ENCODE results near the gene PLEKHM1.

PLEKHM1 gene

GRCh38 chr17:45414990-45415881 lies 75.3 kb downstream of the PLEKHM1 start:
- Histone ChIP-seq H3K9me3 (ENCODE audit: low read length) (no peaks in the 10 kb centered on the region), H3K36me3 (ENCODE audit: insufficient read depth, low read length) (no peaks in the 10 kb centered on the region), H3K27ac (ENCODE audit: low read depth, low read length) (no peak overlapping the region), H3K4me1 (ENCODE audit: insufficient read depth, low read length) (no peaks in the 10 kb centered on the region), H3K4me3 (ENCODE audit: low read depth in 1 of 2, low read length in 2 of 2) (no peak overlapping the region), H3K9ac (ENCODE audit: low read length) (no peak overlapping the region), H3K27me3 (ENCODE audit: control insufficient read depth in 1 of 2, insufficient read depth in 2 of 2, low read length in 2 of 2) (no peaks in the 10 kb centered on the region)

DNA sequence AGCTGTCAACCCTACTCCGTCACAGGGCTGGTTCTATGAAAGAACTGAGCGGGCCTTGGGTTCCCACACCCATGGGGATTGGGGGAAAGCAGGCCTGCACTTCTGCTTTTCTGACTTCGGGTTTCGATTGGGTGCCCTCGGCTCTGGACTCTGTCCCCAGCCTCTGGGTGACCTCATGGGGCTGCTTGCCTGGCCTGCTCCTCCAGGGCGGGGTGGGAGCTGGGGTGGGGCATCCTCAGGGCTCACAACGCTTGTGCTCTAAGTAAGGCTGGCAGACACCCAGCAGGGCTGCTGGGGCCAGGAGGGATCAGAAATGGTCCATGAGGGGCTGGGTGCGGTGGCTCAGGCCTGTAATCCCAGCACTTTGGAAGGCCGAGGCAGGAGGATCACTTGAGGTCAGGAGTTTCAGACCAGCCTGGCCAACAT lies 77.0 kb downstream of the PLEKHM1 start:
- Histone ChIP-seq H3K4me1 (ENCODE audit: insufficient read depth, low read length) (no peaks in the 10 kb centered on the region), H3K9ac (ENCODE audit: low read length) (no peak overlapping the region), H3K4me3 (ENCODE audit: low read depth in 1 of 2, low read length in 2 of 2) (no peak overlapping the region), H3K9me3 (ENCODE audit: low read length) (no peaks in the 10 kb centered on the region), H3K27me3 (ENCODE audit: control insufficient read depth in 1 of 2, insufficient read depth in 2 of 2, low read length in 2 of 2) (no peaks in the 10 kb centered on the region), H3K27ac (ENCODE audit: low read depth, low read length) (no peak overlapping the region), H3K36me3 (ENCODE audit: insufficient read depth, low read length) (no peaks in the 10 kb centered on the region)

- Histone ChIP-seq H3K9ac (ENCODE audit: low read length) (no peak overlapping the region), H3K36me3 (ENCODE audit: insufficient read depth, low read length) (no peaks in the 10 kb centered on the region), H3K27ac (ENCODE audit: low read depth, low read length) (no peak overlapping the region), H3K4me3 (ENCODE audit: low read depth in 1 of 2, low read length in 2 of 2) (no peak overlapping the region), H3K4me1 (ENCODE audit: insufficient read depth, low read length) (no peaks in the 10 kb centered on the region), H3K9me3 (ENCODE audit: low read length) (no peaks in the 10 kb centered on the region), H3K27me3 (ENCODE audit: control insufficient read depth in 1 of 2, insufficient read depth in 2 of 2, low read length in 2 of 2) (no peaks in the 10 kb centered on the region)
Observed at GRCh38 chr17:45411348-45412105, 79.0 kb downstream of the PLEKHM1 start.

- peak overlapping the region in 1 of 2 donors; percentile 32 for H3K4me3 ChIP-seq (ENCODE audit: low read depth in 1 of 2, low read length in 2 of 2)
- H3K27me3 ChIP-seq (ENCODE audit: control insufficient read depth in 1 of 2, insufficient read depth in 2 of 2, low read length in 2 of 2), result peaks cover 0 to 5% of the 10 kb centered on the region in 2 donors
- no peaks in the 10 kb centered on the region for H3K9me3 ChIP-seq (ENCODE audit: low read length)
- H3K9ac ChIP-seq (ENCODE audit: low read length), result no peak overlapping the region
- peak overlapping the region; percentile 3 for H3K27ac ChIP-seq (ENCODE audit: low read depth, low read length)
- H3K36me3 ChIP-seq (ENCODE audit: insufficient read depth, low read length), result no peaks in the 10 kb centered on the region
- no peaks in the 10 kb centered on the region for H3K4me1 ChIP-seq (ENCODE audit: insufficient read depth, low read length)
Observed at GRCh38 chr17:45410144-45411091, 80.1 kb downstream of the PLEKHM1 start.

DNA sequence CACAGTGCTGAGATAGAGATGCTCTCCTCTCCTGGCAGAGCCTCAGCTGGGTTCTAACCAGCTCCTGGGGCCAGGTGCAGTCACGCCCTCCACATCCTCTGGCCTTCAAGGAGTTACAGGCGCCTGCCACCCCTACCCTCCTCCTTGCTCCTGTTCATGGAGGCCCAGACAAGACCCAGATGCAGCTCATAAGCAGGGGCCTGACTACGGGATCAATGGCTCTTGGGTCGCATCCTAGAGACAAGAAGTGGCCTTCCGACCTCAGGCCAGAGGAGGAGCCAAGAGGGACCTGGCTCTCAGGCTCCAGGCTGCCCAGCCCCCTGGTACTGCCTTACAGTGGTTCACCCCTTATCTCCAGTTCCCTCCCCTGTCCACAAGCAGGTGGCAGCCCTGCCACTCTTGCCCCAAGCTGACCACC lies 80.9 kb downstream of the PLEKHM1 start:
- Histone ChIP-seq H3K4me1 (ENCODE audit: insufficient read depth, low read length) (no peaks in the 10 kb centered on the region), H3K36me3 (ENCODE audit: insufficient read depth, low read length) (no peaks in the 10 kb centered on the region), H3K4me3 (ENCODE audit: low read depth in 1 of 2, low read length in 2 of 2) (peak overlapping the region; percentile 9 to 32), H3K27me3 (ENCODE audit: control insufficient read depth in 1 of 2, insufficient read depth in 2 of 2, low read length in 2 of 2) (peaks cover 0 to 5% of the 10 kb centered on the region in 2 donors), H3K27ac (ENCODE audit: low read depth, low read length) (peak overlapping the region; percentile 3), H3K9ac (ENCODE audit: low read length) (no peak overlapping the region), H3K9me3 (ENCODE audit: low read length) (no peaks in the 10 kb centered on the region)

- Histone ChIP-seq H3K36me3 (ENCODE audit: insufficient read depth, low read length) (no peaks in the 10 kb centered on the region), H3K27me3 (ENCODE audit: control insufficient read depth in 1 of 2, insufficient read depth in 2 of 2, low read length in 2 of 2) (peaks cover 0 to 5% of the 10 kb centered on the region in 2 donors), H3K4me3 (ENCODE audit: low read depth in 1 of 2, low read length in 2 of 2) (no peak overlapping the region), H3K9ac (ENCODE audit: low read length) (no peak overlapping the region), H3K9me3 (ENCODE audit: low read length) (no peaks in the 10 kb centered on the region), H3K27ac (ENCODE audit: low read depth, low read length) (no peak overlapping the region), H3K4me1 (ENCODE audit: insufficient read depth, low read length) (no peaks in the 10 kb centered on the region)
Observed at GRCh38 chr17:45408611-45409421, 81.7 kb downstream of the PLEKHM1 start.

GRCh38 chr17:45406107-45406506 lies 84.4 kb downstream of the PLEKHM1 start:
- no peaks in the 10 kb centered on the region for H3K36me3 ChIP-seq (ENCODE audit: insufficient read depth, low read length)
- no peaks in the 10 kb centered on the region for H3K4me1 ChIP-seq (ENCODE audit: insufficient read depth, low read length)
- H3K27ac ChIP-seq (ENCODE audit: low read depth, low read length), result no peak overlapping the region
- H3K27me3 ChIP-seq (ENCODE audit: control insufficient read depth in 1 of 2, insufficient read depth in 2 of 2, low read length in 2 of 2), result peaks cover 0 to 5% of the 10 kb centered on the region in 2 donors
- H3K4me3 ChIP-seq (ENCODE audit: low read depth in 1 of 2, low read length in 2 of 2), result no peak overlapping the region
- H3K9ac ChIP-seq (ENCODE audit: low read length), result no peak overlapping the region
- no peaks in the 10 kb centered on the region for H3K9me3 ChIP-seq (ENCODE audit: low read length)

GRCh38 chr17:45405250-45406086 lies 85.1 kb downstream of the PLEKHM1 start:
- no peaks in the 10 kb centered on the region for H3K9me3 ChIP-seq (ENCODE audit: low read length)
- H3K4me1 ChIP-seq (ENCODE audit: insufficient read depth, low read length), result no peaks in the 10 kb centered on the region
- no peak overlapping the region for H3K4me3 ChIP-seq (ENCODE audit: low read depth in 1 of 2, low read length in 2 of 2)
- no peak overlapping the region for H3K9ac ChIP-seq (ENCODE audit: low read length)
- peaks cover 0 to 5% of the 10 kb centered on the region in 2 donors for H3K27me3 ChIP-seq (ENCODE audit: control insufficient read depth in 1 of 2, insufficient read depth in 2 of 2, low read length in 2 of 2)
- H3K27ac ChIP-seq (ENCODE audit: low read depth, low read length), result no peak overlapping the region
- H3K36me3 ChIP-seq (ENCODE audit: insufficient read depth, low read length), result no peaks in the 10 kb centered on the region

DNA sequence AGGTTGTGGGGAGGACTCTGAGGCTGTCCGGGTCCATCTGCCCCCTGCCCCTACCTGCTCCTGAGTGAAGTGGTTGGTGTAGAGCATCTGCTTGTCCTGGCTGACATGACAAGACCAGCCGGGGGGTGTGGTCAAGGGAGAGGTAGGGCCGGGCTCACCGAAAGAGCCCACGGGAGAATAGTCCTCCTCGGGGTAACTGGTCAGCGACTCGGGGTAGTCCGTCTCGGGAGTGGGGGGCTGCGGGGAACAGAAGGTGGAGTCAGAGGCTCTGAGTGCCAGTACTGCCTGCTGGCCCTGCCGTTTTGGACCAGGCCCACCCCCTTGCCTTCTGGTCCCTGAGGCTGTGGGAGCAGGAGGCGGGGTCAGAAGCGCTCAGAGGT lies 85.7 kb downstream of the PLEKHM1 start:
- Histone ChIP-seq H3K27ac (ENCODE audit: low read depth, low read length) (no peak overlapping the region), H3K9me3 (ENCODE audit: low read length) (no peaks in the 10 kb centered on the region), H3K36me3 (ENCODE audit: insufficient read depth, low read length) (no peaks in the 10 kb centered on the region), H3K4me1 (ENCODE audit: insufficient read depth, low read length) (no peaks in the 10 kb centered on the region), H3K27me3 (ENCODE audit: control insufficient read depth in 1 of 2, insufficient read depth in 2 of 2, low read length in 2 of 2) (peaks cover 0 to 5% of the 10 kb centered on the region in 2 donors), H3K9ac (ENCODE audit: low read length) (no peak overlapping the region), H3K4me3 (ENCODE audit: low read depth in 1 of 2, low read length in 2 of 2) (no peak overlapping the region)

Measured in muscle layer of colon (tissue), 2 donors.